Endothelial cell of umbilical vein (primary cell): ENCODE data around the gene MEGF10. TPM values are rescaled to one million over a fixed set of nuclear protein-coding genes. Genes with fewer than 3 reads are reported as not detected.

Source experiments
- BruUV-seq: library from RNA; stranded (reverse); fragments of 400-500 nt; replicated peaks from 2 replicates; lab custom pipeline; 2021; lab: Mats Ljungman, UMichigan
- CTCF ChIA-PET: fragments of 300-600, 350-600 bp; sonication (Branson Sonifier 250); formaldehyde crosslinking; loops from one replicate; lab custom pipeline; 2021; ENCODE audit warnings: antibody characterized with exemption, inconsistent platforms; lab: Charles Lee
- POLR2A ChIA-PET: fragments of 300-600, 350-600 bp; sonication (Branson Sonifier 250); formaldehyde crosslinking; loops from one replicate; lab custom pipeline; 2021; ENCODE audit warnings: antibody characterized with exemption, inconsistent platforms; lab: Charles Lee
- DNase-seq: peaks from one replicate; pipeline ENCODE4 v3.0.0-alpha.2; 2011; ENCODE audit warnings: low read depth, low spot score
- FAIRE-seq: peaks from 2 replicates; lab custom pipeline; 2011; peaks lifted over from hg19 to GRCh38; lab: Jason Lieb, UNC
- H2AFZ ChIP-seq: 2 replicates; pipeline ENCODE4 v1.6.0; 2012; ENCODE audit warnings: low read depth, low read length, control low read depth, inconsistent platforms
- H3K27ac ChIP-seq: 2 replicates; pipeline ENCODE4 v1.5.1; 2011; ENCODE audit warnings: low read depth, mild to moderate bottlenecking, control low read depth, low read length, moderate library complexity; ENCODE audit not compliant: insufficient read depth
- H3K27me3 ChIP-seq, 2 experiments: 2 replicates each; pipeline versions ENCODE4 v1.6.0 to v1.6.1; 2011; ENCODE audit warnings: low read length in 2 of 2, mixed read lengths in 1 of 2; ENCODE audit not compliant: control insufficient read depth in 2 of 2, insufficient read depth in 2 of 2
- H3K36me3 ChIP-seq, 2 experiments: 2 replicates in 1 of 2; 3 replicates in 1 of 2; pipeline ENCODE4 v1.5.1; 2011; ENCODE audit warnings: low read length in 2 of 2, mild to moderate bottlenecking in 1 of 2, moderate library complexity in 1 of 2; ENCODE audit not compliant: control insufficient read depth in 2 of 2, insufficient read depth in 2 of 2; ENCODE audit errors: extremely low read depth in 1 of 2
- H3K4me1 ChIP-seq: 3 replicates; pipeline ENCODE4 v1.5.1; 2011; ENCODE audit warnings: mild to moderate bottlenecking, low read length; ENCODE audit not compliant: control insufficient read depth, insufficient read depth; ENCODE audit errors: extremely low read depth
- H3K4me2 ChIP-seq: 2 replicates; pipeline ENCODE4 v1.6.1; 2011; ENCODE audit warnings: low read length, control low read depth, mixed read lengths; ENCODE audit not compliant: insufficient read depth
- H3K4me3 ChIP-seq, 3 experiments: fragments of 200-600 bp in 1 of 3; sonication (generic), shearing (Covaris generic) in 1 of 3; replicated peaks in 1 of 3; 2 replicates each; pipeline ENCODE4 v1.5.1; 2011 to 2016; ENCODE audit warnings: control low read depth in 3 of 3, low read length in 3 of 3, mild to moderate bottlenecking in 2 of 3, inconsistent platforms in 1 of 3, low read depth in 1 of 3, moderate library complexity in 1 of 3; ENCODE audit not compliant: insufficient read depth in 1 of 3
- H3K79me2 ChIP-seq: 2 replicates; pipeline ENCODE4 v1.6.0; 2012; ENCODE audit warnings: low read length, inconsistent platforms; ENCODE audit not compliant: control insufficient read depth, insufficient read depth
- H3K9ac ChIP-seq: replicated peaks from 2 replicates; pipeline ENCODE3; 2011; ENCODE audit warnings: low read length, control low read depth; ENCODE audit not compliant: insufficient read depth; ENCODE audit errors: extremely low read depth
- H3K9me1 ChIP-seq: replicated peaks from 3 replicates; pipeline ENCODE4 v1.6.0; 2011; ENCODE audit warnings: mild to moderate bottlenecking, low read length; ENCODE audit not compliant: control insufficient read depth, insufficient read depth; ENCODE audit errors: extremely low read depth
- H3K9me3 ChIP-seq: replicated peaks from 2 replicates; pipeline ENCODE4 v1.5.1; 2012; ENCODE audit warnings: low read length, inconsistent platforms; ENCODE audit not compliant: control insufficient read depth, insufficient read depth
- H4K20me1 ChIP-seq: replicated peaks from 2 replicates; pipeline ENCODE3; 2011; ENCODE audit warnings: mild to moderate bottlenecking, low read length; ENCODE audit not compliant: control insufficient read depth, insufficient read depth; ENCODE audit errors: extremely low read depth
- CTCF ChIP-seq, 2 donors: IDR thresholded peaks; 1 replicate in 1 of 2; 2 replicates in 1 of 2; pipeline ENCODE4 v1.5.1; 2011; ENCODE audit warnings: low read length in 2 of 2, mild to moderate bottlenecking in 2 of 2, moderate library complexity in 2 of 2, control low read depth in 1 of 2, inconsistent platforms in 1 of 2, low read depth in 1 of 2; ENCODE audit not compliant: insufficient read depth in 1 of 2; ENCODE audit errors: extremely low read depth in 1 of 2
- EZH2 ChIP-seq: IDR thresholded peaks from 2 replicates; pipeline ENCODE4 v1.6.1; 2012; ENCODE audit warnings: borderline replicate concordance, low read depth, mild to moderate bottlenecking, moderate library complexity, low read length, inconsistent platforms; ENCODE audit not compliant: severe bottlenecking
- FOS ChIP-seq: IDR thresholded peaks from 2 replicates; pipeline ENCODE4 v1.6.1; 2011; ENCODE audit warnings: mild to moderate bottlenecking, low read length, moderate library complexity, borderline replicate concordance; ENCODE audit not compliant: insufficient read depth
- GATA2 ChIP-seq: IDR thresholded peaks from 2 replicates; pipeline ENCODE4 v1.7.0; 2011; ENCODE audit warnings: low read depth, mild to moderate bottlenecking, moderate library complexity, mixed read lengths, low read length; ENCODE audit not compliant: insufficient read length, insufficient read depth
- JUN ChIP-seq: IDR thresholded peaks from 2 replicates; pipeline ENCODE4 v1.6.1; 2011; ENCODE audit warnings: borderline replicate concordance, low read depth; ENCODE audit not compliant: insufficient read length, insufficient read depth
- MAX ChIP-seq: IDR thresholded peaks from 2 replicates; pipeline ENCODE4 v1.6.1; 2011; ENCODE audit not compliant: insufficient read depth, insufficient read length
- MYC ChIP-seq: IDR thresholded peaks from one replicate; pipeline ENCODE4 v1.6.1; 2011; ENCODE audit warnings: mild to moderate bottlenecking, low read depth, low read length
- POLR2A ChIP-seq: IDR thresholded peaks from 2 replicates; pipeline ENCODE4 v1.6.1; 2012; ENCODE audit warnings: low read depth, mild to moderate bottlenecking, control low read depth, low read length
- POLR2AphosphoS5 ChIP-seq: IDR thresholded peaks from 2 replicates; pipeline ENCODE4 v1.6.1; 2012; ENCODE audit warnings: low read depth, mild to moderate bottlenecking, control low read depth, low read length, moderate library complexity; ENCODE audit not compliant: insufficient read depth
- dilution Hi-C: fragments of 300-500 bp; cut with MboI; formaldehyde crosslinking; loops from one replicate; pipeline ENCODE4 v1.15.0; 2019; ENCODE audit warnings: low sequenced_read_pairs; ENCODE audit not compliant: extremely low pct_ligation_motif_present
- intact Hi-C: fragments of 100-400 bp; cut with micrococcal nuclease; formaldehyde crosslinking; loops from one replicate; pipeline ENCODE4 v1.10.0; 2022
- polyA plus RNA-seq, 4 experiments: library from polyadenylated mRNA; depleted of rRNA in 3 of 4; stranded (reverse) in 3 of 4; unstranded in 1 of 4; fragments of >200 nt; gene quantifications; 2 replicates each; pipeline versions ENCODE4 v1.2.1 to v1.2.3, GENCODE V29; 2011 to 2012; ENCODE audit warnings: missing spikeins in 1 of 4
- total RNA-seq: library from RNA; stranded (reverse); gene quantifications from 2 replicates; pipeline ENCODE4 v1.2.3, GENCODE V29; 2021

Gene MEGF10
- total and polyA plus RNA-seq, 2 donors (not counting 3 experiments of a cell fraction or from before 2014, with no cell fraction given), result 0.30 to 1.00 TPM

- Histone ChIP-seq H3K27ac (no peak overlapping the region), H3K36me3 (no peaks in the 10 kb centered on the region), H3K27me3 (peaks cover 7 to 15% of the 10 kb centered on the region in 2 experiments), H3K9ac (no peak overlapping the region), H2AFZ (no peak overlapping the region), H3K9me3 (no peaks in the 10 kb centered on the region), H3K4me1 (peaks cover 5% of the 10 kb centered on the region), H3K79me2 (no peaks in the 10 kb centered on the region), H4K20me1 (no peaks in the 10 kb centered on the region), H3K4me2 (no peak overlapping the region), H3K4me3 (no peak overlapping the region), H3K9me1 (no peaks in the 10 kb centered on the region)
- intact Hi-C loops, result no loop called here
- CTCF ChIA-PET, result no interaction called here
- FAIRE-seq (no peak), DNase-seq (no peak)
- TF ChIP-seq GATA2, result no peak
- no peak for TF ChIP-seq MYC
- no peak for TF ChIP-seq JUN
- TF ChIP-seq POLR2A, result no peak
- TF ChIP-seq CTCF (IDR thresholded peaks at IDR 0.05; ENCODE audit: extremely low read depth in 1 of 2, insufficient read depth in 1 of 2, low read depth in 1 of 2, low read length in 2 of 2), result no peak
- TF ChIP-seq EZH2, result no peak
- TF ChIP-seq FOS, result no peak
- dilution Hi-C loops, result no loop called here
- POLR2A ChIA-PET, result no interaction called here
- no TSS peak for BruUV-seq
Measured at GRCh38 chr5:127322403-127322802, 31.8 kb downstream of the MEGF10 start.

GRCh38 chr5:127324756-127325155 lies 34.2 kb downstream of the MEGF10 start:
- FAIRE-seq, result no peak
- no peak overlapping the region for H3K4me3 ChIP-seq
- no peak overlapping the region for H3K4me2 ChIP-seq
- no peaks in the 10 kb centered on the region for H3K79me2 ChIP-seq
- dilution Hi-C loops (no loop called here), intact Hi-C loops (no loop called here)
- BruUV-seq, result no TSS peak
- CTCF ChIA-PET, result interaction anchor here (0.6 kb wide), 1 partner anchor 168 kb away, joined by 3 read pairs; no protein-coding TSS in a partner anchor
- H3K27me3 ChIP-seq, result peaks cover 13 to 15% of the 10 kb centered on the region in 2 experiments
- H3K27ac ChIP-seq, result no peak overlapping the region
- no peak overlapping the region for H2AFZ ChIP-seq
- peaks cover 5% of the 10 kb centered on the region for H3K4me1 ChIP-seq
- no peaks in the 10 kb centered on the region for H3K9me1 ChIP-seq
- no peak for TF ChIP-seq POLR2AphosphoS5
- TF ChIP-seq MYC, result no peak
- TF ChIP-seq EZH2, result no peak
- TF ChIP-seq GATA2, result no peak
- no peak for TF ChIP-seq POLR2A
- no peak for TF ChIP-seq FOS
- TF ChIP-seq MAX, result no peak
- no peak for TF ChIP-seq JUN
- no peak for TF ChIP-seq CTCF (IDR thresholded peaks at IDR 0.05; ENCODE audit: extremely low read depth in 1 of 2, insufficient read depth in 1 of 2, low read depth in 1 of 2, low read length in 2 of 2)
- no peaks in the 10 kb centered on the region for H3K9me3 ChIP-seq
- DNase-seq, result no peak
- POLR2A ChIA-PET, result no interaction called here
- no peaks in the 10 kb centered on the region for H3K36me3 ChIP-seq
- no peak overlapping the region for H3K9ac ChIP-seq
- H4K20me1 ChIP-seq, result no peaks in the 10 kb centered on the region
